SJSA1 (cell line): Measurements from ENCODE around the gene SPEN. TPM values are rescaled to one million over a fixed set of nuclear protein-coding genes. Genes with fewer than 3 reads are reported as not detected.

Experiments used
- DNase-seq, 2 experiments: peaks; one replicate each; pipeline ENCODE4 v3.0.0-alpha.2; 2015 to 2020; ENCODE audit warnings: low spot score in 2 of 2, low read depth in 1 of 2
- H3K27ac ChIP-seq: fragments of 250-450 bp; sonication (Bioruptor Pico); 2 replicates; pipeline ENCODE4 v1.5.1; 2020; ENCODE audit warnings: mild to moderate bottlenecking, moderate library complexity
- H3K27me3 ChIP-seq: fragments of 250-450 bp; sonication (Bioruptor Pico); replicated peaks from 2 replicates; pipeline ENCODE4 v1.5.1; 2020; ENCODE audit warnings: mild to moderate bottlenecking, moderate library complexity
- H3K36me3 ChIP-seq: fragments of 250-450 bp; sonication (Bioruptor Pico); 2 replicates; pipeline ENCODE4 v1.5.1; 2020; ENCODE audit warnings: mild to moderate bottlenecking
- H3K4me1 ChIP-seq: fragments of 250-450 bp; sonication (Bioruptor Pico); replicated peaks from 2 replicates; pipeline ENCODE4 v1.6.1; 2021; ENCODE audit warnings: mild to moderate bottlenecking
- H3K4me3 ChIP-seq: fragments of 250-450 bp; sonication (Bioruptor Pico); 2 replicates; pipeline ENCODE4 v1.5.1; 2020; ENCODE audit warnings: mild to moderate bottlenecking
- H3K9me3 ChIP-seq: fragments of 250-450 bp; sonication (Bioruptor Pico); replicated peaks from 2 replicates; pipeline ENCODE4 v1.5.1; 2020; ENCODE audit warnings: mild to moderate bottlenecking
- total RNA-seq: library from RNA; depleted of rRNA; stranded (reverse); fragments of >200 nt; shearing (Covaris generic); gene quantifications from 2 replicates; pipeline ENCODE4 v1.2.3, GENCODE V29; 2014

SPEN gene
- total RNA-seq, 1 experiment from 2014 or later: 17.5 TPM

DNA sequence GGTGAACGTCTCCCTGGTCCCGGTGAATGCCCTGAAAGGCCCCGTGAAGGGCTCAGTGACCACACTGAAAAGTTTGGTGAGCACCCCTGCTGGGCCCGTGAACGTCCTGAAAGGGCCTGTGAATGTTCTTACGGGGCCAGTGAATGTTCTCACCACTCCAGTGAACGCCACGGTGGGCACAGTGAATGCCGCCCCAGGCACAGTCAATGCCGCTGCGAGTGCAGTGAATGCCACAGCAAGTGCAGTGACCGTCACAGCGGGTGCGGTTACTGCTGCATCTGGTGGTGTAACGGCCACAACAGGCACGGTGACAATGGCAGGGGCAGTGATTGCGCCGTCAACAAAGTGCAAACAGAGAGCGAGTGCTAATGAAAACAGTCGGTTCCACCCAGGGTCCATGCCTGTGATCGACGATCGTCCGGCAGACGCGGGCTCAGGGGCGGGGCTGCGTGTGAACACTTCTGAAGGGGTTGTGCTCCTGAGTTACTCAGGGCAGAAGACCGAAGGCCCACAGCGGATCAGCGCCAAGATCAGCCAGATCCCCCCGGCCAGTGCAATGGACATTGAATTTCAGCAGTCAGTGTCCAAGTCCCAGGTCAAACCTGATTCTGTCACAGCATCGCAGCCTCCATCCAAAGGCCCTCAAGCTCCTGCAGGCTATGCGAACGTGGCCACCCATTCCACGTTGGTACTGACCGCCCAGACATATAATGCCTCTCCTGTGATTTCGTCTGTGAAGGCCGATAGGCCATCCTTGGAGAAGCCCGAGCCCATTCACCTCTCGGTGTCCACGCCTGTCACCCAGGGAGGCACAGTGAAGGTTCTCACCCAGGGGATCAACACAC lies 86.9 kb downstream of the SPEN start:
- no peak for DNase-seq
- no peak overlapping the region for H3K4me3 ChIP-seq
- peaks cover 25% of the 10 kb centered on the region for H3K4me1 ChIP-seq
- no peaks in the 10 kb centered on the region for H3K9me3 ChIP-seq
- H3K27me3 ChIP-seq: no peaks in the 10 kb centered on the region
- H3K36me3 ChIP-seq: peaks cover 96% of the 10 kb centered on the region
- H3K27ac ChIP-seq: no peak overlapping the region

GRCh38 chr1:15935056-15935950 lies 87.8 kb downstream of the SPEN start:
- Histone ChIP-seq H3K9me3 (no peaks in the 10 kb centered on the region), H3K4me1 (peaks cover 29% of the 10 kb centered on the region), H3K36me3 (peaks cover 90% of the 10 kb centered on the region), H3K4me3 (no peak overlapping the region), H3K27ac (no peak overlapping the region), H3K27me3 (no peaks in the 10 kb centered on the region)
- DNase-seq: no peak

DNA sequence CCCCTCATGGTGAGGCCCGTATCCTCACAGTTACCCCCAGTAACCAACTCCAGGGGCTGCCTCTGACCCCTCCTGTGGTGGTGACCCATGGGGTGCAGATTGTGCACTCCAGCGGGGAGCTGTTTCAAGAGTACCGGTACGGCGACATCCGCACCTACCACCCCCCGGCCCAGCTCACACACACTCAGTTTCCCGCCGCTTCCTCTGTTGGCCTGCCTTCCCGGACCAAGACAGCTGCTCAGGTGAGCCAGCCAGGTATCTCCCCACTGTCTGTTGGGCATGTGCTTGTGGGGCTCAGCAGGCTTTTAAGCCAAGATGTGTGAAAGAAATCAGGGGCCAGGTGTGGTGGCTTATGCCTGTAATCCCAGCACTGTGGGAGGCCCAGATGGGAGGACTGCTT lies 88.5 kb downstream of the SPEN start:
- peaks cover 90% of the 10 kb centered on the region for H3K36me3 ChIP-seq
- no peaks in the 10 kb centered on the region for H3K27me3 ChIP-seq
- no peak overlapping the region for H3K27ac ChIP-seq
- peaks cover 29% of the 10 kb centered on the region for H3K4me1 ChIP-seq
- no peak for DNase-seq
- H3K9me3 ChIP-seq: no peaks in the 10 kb centered on the region
- H3K4me3 ChIP-seq: no peak overlapping the region

- Histone ChIP-seq H3K4me3 (no peak overlapping the region), H3K36me3 (peaks cover 90% of the 10 kb centered on the region), H3K9me3 (no peaks in the 10 kb centered on the region), H3K27me3 (no peaks in the 10 kb centered on the region), H3K4me1 (peaks cover 29% of the 10 kb centered on the region), H3K27ac (peak overlapping the region; percentile 51)
- no peak for DNase-seq
These were observed 89.6 kb downstream of the SPEN start for GRCh38 chr1:15937146-15937545.

DNA sequence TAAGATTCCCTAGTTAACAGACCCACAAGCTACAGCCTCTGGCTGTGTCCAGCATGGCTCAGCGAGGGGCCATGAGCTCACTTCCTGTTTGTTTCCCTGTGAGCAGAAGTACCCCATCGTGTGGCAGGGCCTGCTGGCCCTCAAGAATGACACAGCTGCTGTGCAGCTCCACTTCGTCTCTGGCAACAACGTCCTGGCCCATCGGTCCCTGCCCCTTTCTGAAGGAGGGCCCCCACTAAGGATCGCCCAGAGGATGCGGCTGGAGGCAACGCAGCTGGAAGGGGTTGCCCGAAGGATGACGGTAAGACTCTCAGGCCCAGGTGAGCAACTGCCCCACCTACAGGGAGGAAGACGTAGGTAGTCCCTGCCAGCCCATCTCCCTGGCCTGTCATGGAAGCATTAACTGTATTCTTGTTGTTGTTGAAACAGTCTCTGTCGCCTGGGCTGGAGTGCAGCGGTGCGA lies 90.2 kb downstream of the SPEN start:
- peaks cover 90% of the 10 kb centered on the region for H3K36me3 ChIP-seq
- H3K4me1 ChIP-seq: peaks cover 29% of the 10 kb centered on the region
- DNase-seq: no peak

GRCh38 chr1:15938628-15939161 lies 91.2 kb downstream of the SPEN start:
- Histone ChIP-seq H3K36me3 (peaks cover 90% of the 10 kb centered on the region), H3K27ac (no peak overlapping the region)

More for the DNA sequence above, 90.2 kb downstream of the SPEN start:
- Histone ChIP-seq H3K4me3 (no peak overlapping the region), H3K9me3 (no peaks in the 10 kb centered on the region), H3K27ac (peak overlapping the region; percentile 51; the same call in 1 of the 2 replicates), H3K27me3 (no peaks in the 10 kb centered on the region)

DNA sequence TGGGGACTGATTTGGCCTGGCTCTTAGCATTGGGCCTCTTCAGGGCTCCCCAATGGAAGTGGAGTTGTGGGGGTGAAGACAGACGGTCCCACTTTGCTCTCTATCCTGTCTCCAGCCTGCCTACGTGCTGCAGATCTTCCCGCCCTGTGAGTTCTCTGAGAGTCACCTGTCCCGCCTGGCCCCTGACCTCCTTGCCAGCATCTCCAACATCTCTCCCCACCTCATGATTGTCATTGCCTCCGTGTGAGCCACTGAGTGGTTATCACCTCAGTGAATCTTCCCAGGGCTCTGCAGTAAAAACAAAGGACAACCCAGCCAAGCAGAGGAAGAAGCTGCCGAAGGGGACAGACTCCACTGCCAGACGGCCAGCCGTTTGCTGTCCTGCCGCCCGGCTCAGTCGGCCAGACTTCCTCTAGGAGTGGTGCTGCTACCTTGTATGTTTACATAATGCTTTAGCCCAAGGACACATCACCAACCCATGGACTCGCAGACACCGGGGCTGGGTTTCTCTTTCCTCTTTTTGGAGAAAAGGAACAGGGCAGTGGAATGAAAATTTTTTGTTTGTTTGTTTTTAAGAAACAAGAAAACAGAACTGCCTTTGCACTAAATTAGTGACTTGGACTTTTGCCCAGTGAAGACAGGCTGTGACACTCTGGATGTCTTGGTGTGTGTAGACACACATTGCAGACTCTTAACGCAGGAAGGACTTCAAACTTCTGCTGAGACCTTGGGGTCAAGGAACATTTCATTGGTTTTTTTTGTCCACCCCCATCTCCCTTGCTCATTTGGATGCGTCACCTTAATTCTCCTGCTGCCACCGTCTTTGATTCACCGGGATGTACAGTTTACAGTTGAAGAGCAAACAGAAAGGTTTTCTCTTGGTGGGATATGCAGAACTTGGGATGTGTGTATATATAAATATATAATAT lies 91.9 kb downstream of the SPEN start:
- H3K27me3 ChIP-seq: no peaks in the 10 kb centered on the region
- H3K9me3 ChIP-seq: no peaks in the 10 kb centered on the region
- peaks cover 29% of the 10 kb centered on the region for H3K4me1 ChIP-seq
- peak; percentile 72 to 75 for DNase-seq
- peaks cover 90% of the 10 kb centered on the region for H3K36me3 ChIP-seq
- no peak overlapping the region for H3K27ac ChIP-seq
- no peak overlapping the region for H3K4me3 ChIP-seq

More at GRCh38 chr1:15938628-15939161, 91.2 kb downstream of the SPEN start:
- no peaks in the 10 kb centered on the region for H3K9me3 ChIP-seq
- DNase-seq: no peak
- no peak overlapping the region for H3K4me3 ChIP-seq
- peaks cover 29% of the 10 kb centered on the region for H3K4me1 ChIP-seq
- no peaks in the 10 kb centered on the region for H3K27me3 ChIP-seq

DNA sequence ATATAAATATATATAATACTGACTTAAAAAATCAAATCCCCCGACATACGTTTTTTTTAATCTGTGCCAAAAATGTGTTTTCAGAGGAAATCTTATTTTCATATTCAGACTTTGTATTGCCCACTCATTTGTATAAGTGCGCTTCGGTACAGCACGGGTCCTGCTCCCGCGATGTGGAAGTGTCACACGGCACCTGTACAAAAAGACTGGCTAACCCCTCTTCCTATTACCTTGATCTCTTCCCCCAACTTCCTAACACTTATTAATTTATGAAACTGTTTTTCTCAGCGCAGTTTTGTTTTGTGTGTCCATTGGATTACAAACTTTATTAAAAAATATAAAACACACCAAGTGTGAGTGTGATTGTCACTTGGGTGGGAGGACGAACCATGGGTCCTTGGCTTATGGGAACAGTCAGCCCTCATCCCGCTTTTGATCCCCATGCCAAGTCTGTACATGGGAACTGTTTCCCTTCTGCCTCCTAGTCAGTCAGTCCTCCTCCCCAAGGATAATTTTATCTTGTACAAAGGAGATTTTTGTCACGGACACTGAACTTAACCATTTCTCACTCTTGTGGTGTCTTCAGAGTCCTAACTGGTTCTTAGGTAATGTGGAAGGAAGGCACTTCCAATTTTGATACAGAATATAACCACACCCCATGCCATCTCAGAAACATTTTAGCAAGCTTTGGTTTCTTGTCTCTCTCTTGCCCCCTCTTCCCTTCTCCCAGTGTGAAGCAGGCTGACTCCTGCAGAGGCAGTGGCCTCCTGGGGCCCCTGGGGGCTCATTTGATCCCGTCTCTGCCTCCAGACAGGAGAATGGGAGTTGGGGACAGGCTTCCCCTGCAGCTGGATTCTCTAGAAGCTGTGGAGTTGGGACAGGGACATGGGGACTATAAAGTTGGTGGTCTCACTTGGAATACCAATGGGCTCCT lies 92.9 kb downstream of the SPEN start:
- H3K27ac ChIP-seq: no peak overlapping the region
- DNase-seq: peak in 1 of 2 experiments; percentile 19
- no peak overlapping the region for H3K4me3 ChIP-seq
- peaks cover 29% of the 10 kb centered on the region for H3K4me1 ChIP-seq
- no peaks in the 10 kb centered on the region for H3K27me3 ChIP-seq
- no peaks in the 10 kb centered on the region for H3K9me3 ChIP-seq
- H3K36me3 ChIP-seq: peaks cover 90% of the 10 kb centered on the region

DNA sequence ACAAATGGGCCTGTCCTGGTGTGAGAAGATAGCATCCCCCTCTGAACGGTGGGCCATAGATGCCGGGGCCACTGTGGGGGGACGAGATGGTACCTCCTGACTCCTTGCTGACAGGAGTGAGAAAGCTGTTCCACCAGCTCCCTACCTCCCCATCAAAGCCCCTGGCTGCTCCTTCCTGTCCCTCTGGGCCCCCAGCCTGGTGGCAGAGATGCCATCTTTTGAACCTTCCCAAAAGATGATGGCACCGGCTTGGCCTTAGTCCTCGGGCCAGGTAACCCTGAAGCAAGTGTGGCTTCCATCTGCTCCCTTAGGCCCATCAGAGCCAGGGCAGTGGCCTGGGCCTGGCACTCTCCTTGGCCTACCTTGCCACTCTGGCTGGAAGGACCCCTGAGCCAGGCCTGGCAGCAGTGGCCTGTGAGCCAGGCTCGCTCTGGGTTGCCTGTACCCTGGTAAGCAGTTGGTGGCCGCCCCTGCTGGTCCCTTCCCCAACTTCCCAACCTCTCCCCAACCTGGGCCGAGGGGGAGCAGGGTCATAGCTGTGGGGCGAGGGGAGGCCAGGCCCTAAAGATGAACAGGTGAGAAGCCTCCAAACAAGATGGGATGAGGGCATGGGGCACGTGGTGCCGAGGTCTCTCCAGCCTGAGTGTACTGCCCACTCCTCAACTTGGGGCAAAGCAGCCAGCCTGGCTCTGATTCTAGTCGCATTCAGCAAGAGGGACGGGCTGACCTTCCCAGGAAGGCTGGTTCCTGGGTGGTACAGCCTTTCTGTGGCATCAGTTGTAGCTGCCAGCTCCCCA lies 93.7 kb downstream of the SPEN start:
- H3K27ac ChIP-seq: no peak overlapping the region
- H3K4me1 ChIP-seq: peaks cover 29% of the 10 kb centered on the region
- H3K9me3 ChIP-seq: no peaks in the 10 kb centered on the region
- peaks cover 92% of the 10 kb centered on the region for H3K36me3 ChIP-seq
- H3K4me3 ChIP-seq: no peak overlapping the region
- peak in 1 of 2 experiments; percentile 39 for DNase-seq
- H3K27me3 ChIP-seq: no peaks in the 10 kb centered on the region

GRCh38 chr1:15941899-15942660 lies 94.6 kb downstream of the SPEN start:
- Histone ChIP-seq H3K27me3 (no peaks in the 10 kb centered on the region), H3K27ac (no peak overlapping the region), H3K9me3 (no peaks in the 10 kb centered on the region), H3K4me3 (no peak overlapping the region), H3K36me3 (peaks cover 94% of the 10 kb centered on the region), H3K4me1 (peaks cover 26% of the 10 kb centered on the region)
- peak in 1 of 2 experiments; percentile 43 for DNase-seq
